HG02571 (cell line): ENCODE results near the gene HERC6.
"Not testable (repeated sequence)": the region's sequence is repeated elsewhere in the genome, so short reads cannot be mapped to it uniquely, and the experiment has no call there.

Experiments used
- ATAC-seq: cut with Tn5 transposase; IDR thresholded peaks from one replicate; pipeline ENCODE4 v1.9.1; 2021; ENCODE audit warnings: mild to moderate bottlenecking, moderate library complexity; ENCODE audit not compliant: unreplicated experiment

The HERC6 gene

DNA sequence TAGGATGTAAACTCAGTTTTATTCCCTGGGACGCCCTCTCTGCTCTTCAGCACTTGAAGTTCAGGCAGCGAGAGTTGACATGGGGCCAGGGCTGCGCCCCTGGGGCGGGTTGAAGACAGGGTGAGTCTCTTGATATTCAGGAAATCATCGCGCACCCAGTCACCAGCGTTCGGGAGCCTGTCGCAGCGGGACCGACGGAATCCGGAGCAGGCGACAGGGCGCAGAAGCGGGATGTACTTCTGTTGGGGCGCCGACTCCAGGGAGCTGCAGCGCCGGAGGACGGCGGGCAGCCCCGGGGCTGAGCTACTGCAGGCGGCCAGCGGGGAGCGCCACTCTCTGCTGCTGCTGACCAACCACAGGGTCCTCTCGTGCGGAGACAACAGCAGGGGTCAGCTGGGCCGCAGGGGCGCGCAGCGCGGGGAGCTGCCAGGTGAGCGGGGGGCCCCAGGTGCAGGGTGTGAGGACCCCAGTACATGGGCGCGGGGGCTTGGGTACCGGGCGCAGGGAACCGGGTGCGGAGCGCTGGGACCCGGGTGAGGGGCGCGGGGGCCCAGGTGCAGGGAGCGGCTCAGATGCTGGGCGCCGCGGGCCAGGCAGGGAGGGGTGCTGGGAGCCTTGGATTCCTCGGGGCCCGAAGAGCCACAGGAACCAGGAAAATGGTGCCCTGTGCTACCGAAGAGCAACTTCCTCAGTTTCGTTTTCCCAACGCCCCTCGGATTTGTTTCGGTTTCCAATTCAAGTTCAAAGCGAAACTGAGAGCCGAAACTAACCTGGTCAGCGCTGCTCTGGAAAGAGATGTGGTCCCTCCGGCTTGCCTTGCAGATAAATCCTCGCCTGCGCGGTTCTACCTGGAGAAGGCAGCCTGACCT lies at the start of gene HERC6:
HERC6 (plus strand) TSS at position 162 of the 869 bp plus-strand sequence; CDS start at position 232, 70 bp downstream.
- peak; percentile 80 for ATAC-seq

DNA sequence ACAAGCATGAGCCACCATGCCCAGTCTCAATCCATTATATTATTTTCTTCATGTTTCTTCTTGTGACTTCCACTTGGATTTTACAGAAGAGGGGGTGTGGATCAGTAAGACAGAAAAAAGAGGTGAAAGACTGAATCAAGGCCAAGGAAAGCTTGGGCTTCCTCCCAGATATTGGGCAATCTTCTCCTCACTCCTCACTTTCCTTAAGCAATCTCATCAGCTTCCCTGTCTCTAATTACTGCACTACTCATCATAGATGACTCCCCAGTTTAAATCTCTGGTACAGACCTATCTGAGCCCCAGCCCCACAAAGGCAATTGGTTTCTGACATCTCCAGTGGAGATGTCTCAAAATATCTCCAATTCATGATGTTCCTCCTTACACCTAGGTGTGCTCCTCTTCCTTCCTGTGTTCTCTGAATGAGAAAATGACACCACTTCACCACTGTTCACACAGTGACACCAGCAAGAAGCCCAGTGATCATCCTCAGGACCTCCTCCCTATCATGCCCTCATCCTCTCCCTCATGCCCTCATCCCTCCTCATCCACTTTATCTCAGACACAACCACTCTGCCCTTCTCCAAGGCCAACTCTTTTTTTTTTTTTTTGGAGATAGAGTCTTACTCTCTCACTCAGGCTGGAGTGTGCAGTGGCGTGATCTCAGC lies 44.8 kb upstream of the HERC6 start:
- ATAC-seq, result no peak

DNA sequence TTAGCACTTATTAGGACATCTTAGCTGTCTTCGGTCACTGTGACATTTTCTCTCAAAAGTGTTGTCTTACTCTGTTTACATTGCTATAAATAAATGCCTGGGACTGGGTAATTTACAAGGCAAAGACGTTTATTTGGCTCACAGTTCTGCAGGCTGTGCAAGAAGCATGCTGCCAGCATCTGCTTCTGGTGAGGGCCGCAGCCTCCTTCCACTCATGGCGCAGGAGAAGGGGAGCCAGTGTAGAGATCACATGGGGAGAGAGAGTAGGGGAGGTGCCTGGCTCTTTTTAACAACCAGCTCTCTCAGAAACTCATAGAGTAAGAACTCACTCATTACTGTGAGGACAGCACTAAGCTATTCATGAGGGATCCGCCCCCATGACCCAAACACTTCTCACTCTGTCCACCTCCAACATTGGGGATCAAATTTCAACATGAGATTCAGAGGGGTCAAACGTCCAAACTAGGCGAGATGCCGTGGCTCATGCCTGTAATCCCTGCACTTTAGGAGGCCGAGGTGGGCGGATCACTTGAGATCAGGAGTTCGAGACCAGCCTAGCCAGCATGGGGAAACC lies 43.5 kb upstream of the HERC6 start:
- no peak for ATAC-seq

DNA sequence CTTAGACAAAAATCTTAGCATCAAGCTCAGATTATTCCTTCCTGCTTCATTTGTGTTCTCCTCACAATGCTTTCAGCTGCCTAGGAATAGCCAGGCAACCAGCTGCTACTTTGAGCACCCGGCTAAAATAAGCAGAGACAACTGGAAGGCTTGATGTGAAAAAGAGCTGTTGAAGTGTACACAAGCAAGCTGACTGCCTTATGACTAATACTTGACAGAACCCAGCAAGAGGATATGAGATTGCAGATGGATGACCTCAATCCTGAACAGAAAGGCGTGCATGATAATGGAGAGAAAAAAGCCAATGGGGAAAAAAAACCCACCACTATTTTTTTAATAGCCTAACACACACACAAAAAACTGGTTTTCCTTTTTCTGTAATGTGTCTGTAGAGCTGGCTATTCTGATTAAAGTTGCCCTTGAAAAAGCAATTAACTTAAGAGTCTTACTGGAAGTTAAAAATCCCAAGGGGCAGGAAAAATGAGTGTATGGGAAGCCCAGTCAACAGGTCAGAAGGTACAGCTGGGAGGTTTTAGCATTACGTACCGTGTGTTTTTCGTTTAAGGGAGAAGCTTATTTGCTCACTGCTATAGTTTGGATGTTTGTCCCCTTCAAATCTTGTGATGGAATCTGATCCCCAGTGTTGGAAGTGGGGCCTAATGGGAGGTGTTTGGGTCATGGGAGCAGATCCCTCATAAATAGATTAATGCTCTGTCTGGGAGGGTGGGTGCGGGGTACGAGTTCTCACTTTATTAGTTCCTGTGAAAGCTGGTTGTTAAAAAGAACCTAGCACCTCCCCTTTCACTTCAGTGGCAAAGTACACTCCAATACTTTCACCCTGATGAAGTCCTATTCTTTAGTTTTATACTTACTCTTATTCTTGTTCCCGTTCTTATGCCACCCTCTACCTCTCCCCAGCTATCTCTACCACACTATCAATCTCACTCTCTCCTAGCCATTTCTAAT lies 37.1 kb upstream of the HERC6 start:
- ATAC-seq, result no peak

DNA sequence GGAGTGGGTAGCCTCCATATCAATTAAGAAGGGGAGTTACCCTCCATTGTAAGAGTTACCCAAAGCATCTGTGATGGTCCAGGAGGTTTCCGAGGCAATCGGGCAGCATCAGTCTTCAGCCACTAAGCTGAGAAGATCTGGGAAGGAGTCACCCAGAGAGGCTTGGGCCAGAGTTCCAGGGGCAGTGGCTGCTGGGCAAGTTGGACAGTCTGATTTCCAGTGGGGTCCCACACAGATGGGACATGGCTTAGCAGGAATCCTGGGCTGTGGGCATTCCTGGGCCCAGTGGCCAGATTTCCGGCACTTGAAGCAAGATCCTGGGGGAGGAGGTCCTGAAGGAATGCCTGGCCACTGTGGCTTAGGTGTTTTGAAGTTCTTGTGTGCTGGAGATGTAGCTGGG lies 31.8 kb upstream of the HERC6 start:
- not testable (repeated sequence) for ATAC-seq

DNA sequence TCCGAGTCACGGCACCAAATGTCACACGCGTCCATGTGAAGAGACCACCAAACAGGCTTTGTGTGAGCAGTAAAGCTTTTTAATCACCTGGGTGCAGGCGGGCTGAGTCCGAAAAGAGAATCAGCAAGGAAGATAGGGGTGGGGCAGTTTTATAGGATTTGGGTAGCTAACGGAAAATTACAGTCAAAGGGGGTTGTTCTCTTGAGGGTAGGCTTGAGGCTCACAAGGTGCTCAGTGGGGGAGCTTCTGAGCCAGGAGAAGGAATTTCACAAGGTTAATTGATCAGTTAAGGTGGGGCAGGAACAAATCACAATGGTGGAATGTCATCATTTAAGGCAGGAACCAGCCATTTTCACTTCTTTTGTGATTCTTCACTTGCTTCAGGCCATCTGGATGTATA lies 29.9 kb upstream of the HERC6 start:
- not testable (repeated sequence) for ATAC-seq

DNA sequence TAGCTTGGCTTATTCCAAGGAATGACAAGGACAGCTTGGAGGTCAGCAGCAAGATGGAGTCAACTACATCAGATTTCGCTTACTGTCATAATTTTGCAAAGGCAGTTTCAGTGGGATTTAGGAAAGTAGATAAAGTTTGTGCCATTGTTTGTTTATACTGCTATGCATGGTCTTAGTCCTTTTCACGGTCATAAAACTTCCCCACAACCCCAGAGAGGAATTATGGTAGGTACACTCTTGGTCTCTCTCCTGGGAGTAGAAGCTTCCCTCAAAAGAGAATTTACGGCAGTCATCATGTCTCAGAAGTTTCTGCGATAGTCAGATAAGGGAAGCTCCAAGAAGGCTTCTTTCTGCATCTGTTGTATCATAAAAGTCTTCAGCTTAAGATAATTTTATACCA lies 27.9 kb upstream of the HERC6 start:
- ATAC-seq, result no peak

DNA sequence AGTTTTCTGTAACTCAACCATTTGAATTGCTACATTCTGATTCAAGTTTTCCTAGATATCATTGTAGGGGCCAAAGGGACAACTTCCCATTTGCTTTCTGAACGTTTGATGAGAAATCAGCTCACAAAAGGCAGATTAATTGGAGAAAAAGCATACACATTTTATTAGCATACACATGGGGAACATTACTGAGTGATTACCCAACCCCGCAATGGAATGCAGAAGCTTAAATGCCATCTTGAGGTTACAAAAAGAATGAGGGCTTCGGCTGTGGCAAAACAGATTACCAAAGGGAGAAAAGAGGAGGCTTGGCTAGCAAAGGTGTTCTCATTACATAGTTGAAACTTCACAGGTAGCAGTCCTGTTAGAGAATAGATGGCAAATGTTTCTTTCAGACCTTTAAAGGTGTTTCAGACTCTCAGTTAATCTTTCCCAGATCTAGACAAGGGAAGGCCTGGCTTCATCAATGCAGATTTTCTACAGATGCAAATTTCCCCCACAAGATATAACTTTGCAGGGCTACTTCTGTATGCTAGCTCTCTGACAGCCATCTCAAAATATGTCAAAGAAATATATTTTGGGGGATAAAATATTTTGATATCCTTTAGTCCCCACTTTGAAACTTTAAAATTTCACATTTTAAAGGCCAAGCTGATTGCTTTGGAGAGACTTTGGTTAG lies 26.5 kb upstream of the HERC6 start:
- ATAC-seq, result no peak

DNA sequence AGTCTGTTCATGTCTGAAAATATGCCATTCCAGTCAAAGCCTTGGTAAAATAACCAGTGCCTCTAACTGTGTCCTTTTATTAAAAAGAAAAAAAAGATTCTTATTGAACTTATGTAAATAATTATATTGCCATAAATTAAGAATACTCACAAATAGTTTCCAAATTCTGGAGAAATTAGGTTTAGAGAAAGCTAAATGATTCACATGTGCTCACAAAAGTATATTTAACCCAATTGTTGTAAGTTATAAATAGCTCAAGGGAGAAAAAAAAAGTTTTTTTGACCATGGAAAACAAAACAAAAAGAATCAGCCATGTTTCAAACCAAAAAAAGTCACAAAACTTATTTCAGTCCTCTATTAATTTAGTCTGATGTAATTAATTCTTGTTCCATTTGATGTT lies 25.3 kb upstream of the HERC6 start:
- ATAC-seq, result no peak

DNA sequence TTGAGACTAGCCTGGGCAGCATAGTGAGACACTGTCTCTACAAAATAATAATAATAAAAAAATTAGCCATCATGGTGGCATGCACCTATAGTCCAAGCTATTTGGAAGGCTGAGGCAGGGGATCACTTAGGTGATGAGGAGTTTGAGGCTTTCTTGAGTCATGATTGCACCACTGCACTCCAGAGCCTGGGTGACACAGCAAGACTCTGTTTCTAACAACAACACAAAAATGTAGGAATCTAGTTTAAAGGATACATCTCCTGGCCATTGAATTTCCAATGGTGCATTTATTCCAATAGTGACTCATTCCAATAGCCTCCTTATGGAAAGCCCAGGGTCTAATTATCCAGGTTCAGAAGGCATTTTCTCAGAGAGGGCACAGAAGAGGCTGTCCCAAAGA lies 21.9 kb upstream of the HERC6 start:
- no peak for ATAC-seq

DNA sequence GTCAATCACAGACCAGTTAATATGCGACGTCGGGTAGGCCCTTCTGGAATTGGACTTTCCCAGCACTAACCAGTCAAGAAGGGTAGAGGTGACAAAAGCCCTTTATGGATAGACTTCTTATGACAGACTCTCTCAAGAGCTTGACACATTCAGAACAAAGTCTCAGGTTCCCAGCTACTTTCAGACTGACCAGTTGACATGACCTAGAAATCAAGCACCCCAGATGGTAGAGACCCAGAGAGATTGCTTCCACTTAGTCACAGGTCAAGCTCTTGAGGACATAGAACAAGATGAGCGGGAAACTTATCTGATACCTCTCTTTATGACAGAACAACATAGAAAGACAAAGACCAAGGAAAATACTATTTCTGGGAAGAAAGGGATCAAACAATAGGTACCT lies 21.4 kb upstream of the HERC6 start:
- ATAC-seq, result no peak

DNA sequence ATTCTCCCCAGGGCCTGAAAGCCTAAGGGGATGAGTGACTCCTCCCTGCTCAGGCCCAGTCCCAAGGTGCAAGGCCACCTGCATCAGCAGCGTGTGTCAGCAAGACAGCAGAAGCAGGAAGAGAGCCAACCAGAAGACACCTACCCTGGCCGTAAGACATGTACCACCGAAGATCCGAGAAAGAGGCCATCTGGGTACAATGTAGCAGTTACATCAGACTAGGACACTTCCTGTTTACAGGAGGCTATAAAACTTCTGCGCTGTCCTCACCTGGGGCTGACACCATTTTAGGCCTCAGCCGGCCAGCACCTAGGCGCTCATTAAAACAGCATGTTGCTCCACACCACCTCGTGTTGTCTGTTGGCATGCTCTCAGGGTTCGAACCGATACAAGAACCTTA lies 19.1 kb upstream of the HERC6 start:
- ATAC-seq, result no peak

DNA sequence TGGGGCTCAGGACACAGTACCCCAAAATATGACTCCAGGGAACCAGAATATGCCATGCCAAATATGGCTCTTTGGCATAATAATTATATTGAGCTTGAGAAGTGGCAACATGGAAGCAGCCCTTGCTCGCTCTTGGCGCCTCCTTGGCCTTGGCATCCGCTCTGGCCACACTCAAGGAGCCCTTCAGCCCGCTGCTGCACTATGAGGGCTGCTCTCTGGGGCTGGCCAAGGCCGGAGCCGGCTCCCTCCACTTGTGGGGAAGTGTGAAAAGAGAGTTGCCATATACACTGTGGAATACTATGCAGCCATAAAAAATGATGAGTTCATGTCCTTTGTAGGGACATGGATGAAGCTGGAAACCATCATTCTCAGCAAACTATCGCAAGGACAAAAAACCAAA lies 18.4 kb upstream of the HERC6 start:
- no peak for ATAC-seq

DNA sequence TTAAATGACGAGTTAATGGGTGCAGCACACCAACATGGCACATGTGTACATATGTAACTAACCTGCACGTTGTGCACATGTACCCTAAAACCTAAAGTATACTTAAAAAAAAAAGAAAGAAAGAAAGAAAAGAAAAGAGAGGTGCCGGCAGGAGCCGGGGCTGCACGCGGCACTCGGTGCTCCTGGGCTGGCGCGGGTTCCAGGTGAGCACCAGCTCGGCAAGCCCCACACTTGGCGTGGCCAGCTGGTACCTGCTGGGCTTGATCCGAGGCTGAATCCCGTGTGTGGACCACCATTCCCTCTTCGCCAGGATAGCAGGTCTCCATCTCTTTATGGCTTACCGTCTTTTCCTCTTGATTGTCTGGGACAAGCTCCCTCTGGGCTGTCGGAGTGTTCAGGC lies 17.9 kb upstream of the HERC6 start:
- ATAC-seq, result no peak

DNA sequence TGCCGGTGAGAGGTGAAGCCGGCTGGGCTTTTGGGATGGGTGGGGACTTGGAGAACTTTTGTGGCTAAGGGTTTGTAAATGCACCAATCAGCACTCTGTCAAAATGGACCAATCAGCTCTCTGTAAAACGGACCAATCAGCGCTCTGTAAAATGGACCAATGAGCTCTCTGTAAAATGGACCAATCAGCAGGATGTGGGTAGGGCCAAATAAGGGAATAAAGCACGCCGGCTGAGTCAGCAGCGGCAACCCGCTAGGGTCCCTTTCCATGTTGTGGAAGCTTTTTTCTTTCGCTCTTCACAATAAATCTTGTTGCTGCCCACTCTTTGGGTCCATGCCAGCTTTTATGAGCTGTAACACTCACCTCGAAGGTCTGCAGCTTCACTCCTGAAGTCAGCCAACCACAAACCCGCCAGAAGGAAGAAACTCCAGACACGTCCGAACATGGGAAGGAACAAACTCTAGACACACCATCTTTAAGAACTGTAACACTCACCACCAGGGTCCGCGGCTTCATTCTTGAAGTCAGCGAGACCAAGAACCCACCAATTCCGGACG lies 17.4 kb upstream of the HERC6 start:
- ATAC-seq, result not testable (repeated sequence)

DNA sequence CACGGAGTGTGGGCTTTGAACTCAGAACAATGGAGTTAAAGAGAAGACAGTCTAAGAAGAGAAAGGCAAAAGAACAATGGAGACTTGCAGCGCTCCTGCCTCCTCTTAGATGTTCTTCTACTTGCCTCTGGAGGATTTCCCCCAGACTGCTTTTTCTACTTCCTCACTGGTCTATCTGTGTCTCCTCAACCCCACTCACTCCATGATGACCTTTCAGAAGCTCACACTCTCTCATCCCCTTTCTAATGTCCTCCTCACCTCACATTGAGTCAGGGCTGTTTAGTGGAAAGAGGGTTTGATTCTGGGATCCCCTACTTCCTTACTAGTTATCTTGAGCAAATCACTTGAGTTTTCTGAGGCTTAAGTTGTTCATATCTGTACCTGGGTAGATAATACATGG lies 12.2 kb upstream of the HERC6 start:
- no peak for ATAC-seq

DNA sequence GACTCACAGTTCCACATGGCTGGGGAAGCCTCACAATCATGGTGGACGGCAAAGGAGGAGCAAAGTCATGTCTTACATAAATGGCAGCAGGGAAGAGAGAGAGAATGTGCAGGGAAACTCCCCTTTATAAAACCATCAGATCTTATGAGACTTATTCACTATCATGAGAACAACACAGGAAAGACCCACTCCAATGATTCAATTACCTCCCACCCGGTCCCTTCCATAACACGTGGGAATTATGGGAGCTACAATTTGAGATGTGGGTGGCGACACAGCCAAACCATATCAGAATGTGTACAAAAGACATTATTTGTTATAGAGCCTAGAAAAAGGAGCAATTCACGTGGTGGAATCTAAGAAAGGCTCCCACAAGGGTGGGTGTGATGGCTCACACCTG lies 10.8 kb upstream of the HERC6 start:
- ATAC-seq, result no peak

DNA sequence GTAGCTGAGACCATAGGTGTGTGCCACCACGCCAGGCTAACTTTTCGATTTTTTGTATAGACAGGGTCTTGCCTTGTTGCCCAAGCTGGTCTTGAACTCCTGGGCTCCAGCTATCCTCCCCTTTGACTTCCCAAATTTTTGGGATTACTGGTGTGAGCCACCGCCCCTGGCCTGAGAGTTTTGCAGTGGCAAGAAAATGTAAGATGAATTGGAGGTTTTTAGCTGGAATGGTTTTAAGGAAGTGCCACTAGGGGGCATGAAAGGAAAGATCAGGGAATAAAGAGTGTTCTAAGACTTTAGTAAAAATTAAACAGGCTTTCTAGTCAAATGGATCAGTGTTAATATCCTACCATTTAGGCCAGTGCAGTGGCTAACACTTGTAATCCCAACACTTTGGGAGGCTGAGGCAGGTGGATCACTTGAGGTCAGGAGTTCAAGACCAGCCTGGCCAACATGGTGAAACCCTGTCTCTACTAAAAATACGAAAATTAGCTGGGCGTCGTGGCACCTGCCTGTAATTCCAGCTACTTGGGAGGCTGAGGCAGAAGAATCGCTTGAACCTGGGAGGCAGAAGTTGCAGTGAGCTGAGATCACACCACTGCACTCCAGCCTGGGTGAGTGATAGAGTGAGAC lies 9.4 kb upstream of the HERC6 start:
- ATAC-seq, result not testable (repeated sequence)

DNA sequence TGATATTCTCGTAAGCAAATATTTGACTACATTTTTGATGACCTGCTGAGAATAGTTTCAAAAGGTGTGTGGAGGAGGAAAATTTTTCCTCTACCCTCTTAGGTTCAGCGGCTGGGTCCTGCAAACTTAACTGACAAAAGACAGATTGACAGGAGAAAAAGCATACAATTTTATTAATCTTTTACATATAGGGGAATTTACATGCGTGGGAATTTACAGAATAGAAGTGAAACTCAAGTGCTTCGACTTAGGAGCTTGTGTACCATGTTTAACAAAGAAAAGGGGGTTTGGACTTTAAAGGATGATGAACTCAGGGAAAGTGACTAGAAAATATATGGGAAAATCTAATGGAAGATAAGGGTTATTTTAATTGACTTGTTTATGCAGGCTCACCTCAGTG lies 2.5 kb downstream of the HERC6 start:
- ATAC-seq, result no peak

DNA sequence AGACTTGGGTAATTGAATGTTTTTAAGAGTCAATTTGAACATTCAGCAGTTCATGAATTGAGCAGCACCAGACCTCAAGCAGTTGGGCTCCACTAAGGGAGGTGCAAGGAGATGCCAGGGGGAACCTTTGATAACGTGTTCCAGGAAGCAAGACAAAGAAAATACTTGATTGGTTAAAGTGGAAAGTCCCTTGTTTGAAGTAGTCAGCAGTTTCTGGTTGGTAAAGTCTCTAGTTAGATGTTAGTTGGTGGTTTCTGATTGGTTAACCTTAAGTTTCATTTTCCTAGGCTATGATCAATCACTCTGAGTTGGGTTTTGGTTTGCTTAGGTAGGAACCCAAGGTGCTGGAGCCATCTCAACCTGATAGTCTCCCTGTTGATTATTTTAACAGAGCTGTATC lies 4.0 kb downstream of the HERC6 start:
- ATAC-seq, result peak; percentile 37
